HEK293 (cell line): ENCODE measurements around the gene LMBRD2.

Experiments
- CTCF ChIP-seq: fragments of 450-650 bp; formaldehyde crosslinking; IDR thresholded peaks from 2 replicates; pipeline ENCODE4 v1.5.1; 2016; ENCODE audit warnings: missing biosample characterization, missing genetic modification characterization
- KLF1 ChIP-seq: fragments of 450-650 bp; formaldehyde crosslinking; IDR thresholded peaks from 2 replicates; pipeline ENCODE4 v1.5.1; 2016; ENCODE audit warnings: missing biosample characterization, missing genetic modification characterization
- PBX3 ChIP-seq: sonication (generic); formaldehyde crosslinking; IDR thresholded peaks from 2 replicates; pipeline ENCODE4 v1.8.1; 2022; ENCODE audit warnings: mild to moderate bottlenecking, moderate library complexity, missing genetic modification reagents
- REPIN1 ChIP-seq: fragments of 450-650 bp; formaldehyde crosslinking; IDR thresholded peaks from 2 replicates; pipeline ENCODE4 v1.5.1; 2017; ENCODE audit warnings: missing biosample characterization, missing genetic modification characterization, low read depth
- ZBTB10 ChIP-seq: fragments of 450-650 bp; formaldehyde crosslinking; IDR thresholded peaks from 2 replicates; pipeline ENCODE4 v1.5.1; 2016; ENCODE audit warnings: missing biosample characterization, missing genetic modification characterization
- ZBTB21 ChIP-seq: fragments of 450-650 bp; formaldehyde crosslinking; IDR thresholded peaks from 2 replicates; pipeline ENCODE4 v1.5.1; 2017; ENCODE audit warnings: missing biosample characterization, missing genetic modification characterization
- ZBTB49 ChIP-seq: fragments of 450-650 bp; formaldehyde crosslinking; IDR thresholded peaks from 2 replicates; pipeline ENCODE4 v1.5.1; 2016; ENCODE audit warnings: missing biosample characterization, missing genetic modification characterization, low read depth
- ZNF366 ChIP-seq: fragments of 450-650 bp; formaldehyde crosslinking; conservative IDR thresholded peaks from 2 replicates; pipeline ENCODE4 v1.5.1; 2016; ENCODE audit warnings: missing biosample characterization, missing genetic modification characterization
- ZNF513 ChIP-seq: fragments of 450-650 bp; IDR thresholded peaks from 2 replicates; pipeline ENCODE4 v1.5.1; 2018; ENCODE audit warnings: missing biosample characterization, missing genetic modification characterization

GRCh38 chr5:36152324-36153297 lies 924 bp upstream of the LMBRD2 start:
- TF ChIP-seq CTCF (tag by site-specific recombination) (no peak), REPIN1 (tag by site-specific recombination) (no peak), PBX3 (CRISPR knock-in tag) (no peak), ZBTB49 (tag by site-specific recombination) (no peak), ZBTB21 (no peak), ZNF513 (no peak), ZNF366 (tag by site-specific recombination) (no peak), ZBTB10 (tag by site-specific recombination) (no peak), KLF1 (no peak)
